B cell (primary cell): Measurements from ENCODE around the gene MRTFB. TPM values are rescaled to one million over a fixed set of nuclear protein-coding genes. Genes with fewer than 3 reads are reported as not detected.

Experiments used
- ATAC-seq: fragments of 200-7000 bp; cut with Tn5 transposase; one replicate; pipeline ENCODE4 v1.10.0; 2021; ENCODE audit warnings: low read depth, mild to moderate bottlenecking, moderate number of reproducible peaks, moderate library complexity
- CTCF ChIA-PET: fragments of 350-600 bp; sonication (Branson Sonifier 250); formaldehyde crosslinking; loops from one replicate; lab custom pipeline; 2021; ENCODE audit warnings: antibody characterized with exemption, inconsistent platforms; lab: Charles Lee
- POLR2A ChIA-PET: fragments of 350-600 bp; sonication (Branson Sonifier 250); formaldehyde crosslinking; loops from one replicate; lab custom pipeline; 2021; ENCODE audit warnings: antibody characterized with exemption; lab: Charles Lee
- DNase-seq: peaks from one replicate; pipeline ENCODE4 v3.0.0; 2013
- H2AFZ ChIP-seq: 2 replicates; pipeline ENCODE4 v1.6.1; 2012; ENCODE audit warnings: mild to moderate bottlenecking, low read depth, low read length; ENCODE audit not compliant: insufficient read depth, poor library complexity, severe bottlenecking
- H3K27ac ChIP-seq, 2 donors: 1 replicate in 1 of 2; 2 replicates in 1 of 2; pipeline ENCODE4 v1.5.1; 2012 to 2013; ENCODE audit warnings: low read length in 2 of 2, mild to moderate bottlenecking in 2 of 2, moderate library complexity in 1 of 2
- H3K27me3 ChIP-seq, 4 experiments: fragments of 200-600 bp in 1 of 4; sonication (generic) in 1 of 4; replicated peaks in 1 of 4; 1 replicate in 2 of 4; 2 replicates in 2 of 4; pipeline versions ENCODE4 v1.6.1 to v1.7.0; 2013 to 2016; ENCODE audit warnings: low read length in 3 of 4, mild to moderate bottlenecking in 2 of 4, mixed read lengths in 1 of 4, moderate library complexity in 1 of 4; ENCODE audit not compliant: insufficient read depth in 4 of 4, control insufficient read depth in 3 of 4; ENCODE audit errors: control extremely low read depth in 1 of 4
- H3K36me3 ChIP-seq, 2 experiments: replicated peaks in 1 of 2; 1 replicate in 1 of 2; 2 replicates in 1 of 2; pipeline versions ENCODE4 v1.6.1 to v1.7.1; 2013; ENCODE audit warnings: low read length in 1 of 2; ENCODE audit not compliant: insufficient read depth in 2 of 2, control insufficient read depth in 1 of 2; ENCODE audit errors: control extremely low read depth in 1 of 2, extremely low read depth in 1 of 2
- H3K4me1 ChIP-seq, 2 donors: fragments of 200-600 bp in 1 of 2; sonication (generic) in 1 of 2; 1 replicate in 1 of 2; 2 replicates in 1 of 2; pipeline versions ENCODE4 v1.5.1 to v1.6.1; 2013 to 2017; ENCODE audit warnings: low read length in 2 of 2; ENCODE audit not compliant: control insufficient read depth in 2 of 2, insufficient read depth in 2 of 2
- H3K4me2 ChIP-seq: replicated peaks from 2 replicates; pipeline ENCODE3; 2012; ENCODE audit warnings: mild to moderate bottlenecking, low read depth, low read length; ENCODE audit not compliant: poor library complexity, severe bottlenecking
- H3K4me3 ChIP-seq, 5 experiments: fragments of 200-600 bp in 1 of 5; sonication (generic) in 1 of 5; 1 replicate in 3 of 5; 2 replicates in 2 of 5; pipeline versions ENCODE4 v1.5.1 to v1.7.0; 2011 to 2016; ENCODE audit warnings: low read length in 4 of 5, mild to moderate bottlenecking in 4 of 5, low read depth in 2 of 5, control low read depth in 1 of 5, moderate library complexity in 1 of 5; ENCODE audit not compliant: insufficient read depth in 1 of 5; ENCODE audit errors: control extremely low read depth in 1 of 5, extremely low read depth in 1 of 5
- H3K79me2 ChIP-seq: fragments of 200-600 bp; sonication (generic); one replicate; pipeline ENCODE4 v1.6.0; 2016; ENCODE audit warnings: low read length; ENCODE audit not compliant: control insufficient read depth, insufficient read depth
- H3K9ac ChIP-seq: fragments of 200-600 bp; sonication (generic); 2 replicates; pipeline ENCODE4 v1.6.1; 2017; ENCODE audit warnings: mild to moderate bottlenecking, low read length, moderate library complexity
- H3K9me3 ChIP-seq, 3 donors: one replicate each; pipeline versions ENCODE4 v1.6.1 to v1.7.1; 2013; ENCODE audit warnings: low read length in 2 of 3; ENCODE audit not compliant: control insufficient read depth in 2 of 3, insufficient read depth in 1 of 3; ENCODE audit errors: control extremely low read depth in 1 of 3
- H4K20me1 ChIP-seq: 2 replicates; pipeline ENCODE4 v1.6.0; 2012; ENCODE audit warnings: mild to moderate bottlenecking, low read length; ENCODE audit not compliant: insufficient read depth, control insufficient read depth, poor library complexity, severe bottlenecking
- H3K27ac Mint-ChIP-seq: one replicate; pipeline ENCODE4 v1.8.0; 2021; ENCODE audit warnings: mixed read lengths
- H3K27me3 Mint-ChIP-seq: one replicate; pipeline ENCODE4 v1.8.0; 2021; ENCODE audit warnings: mixed read lengths
- H3K4me1 Mint-ChIP-seq: one replicate; pipeline ENCODE4 v1.8.0; 2021; ENCODE audit warnings: mixed read lengths
- H3K4me3 Mint-ChIP-seq: one replicate; pipeline ENCODE4 v1.8.0; 2021; ENCODE audit warnings: mixed read lengths
- H3K9me3 Mint-ChIP-seq: one replicate; pipeline ENCODE4 v1.8.0; 2022; ENCODE audit warnings: mixed read lengths; ENCODE audit not compliant: insufficient read depth
- EZH2 ChIP-seq: IDR thresholded peaks from 2 replicates; pipeline ENCODE4 v1.6.1; 2012; ENCODE audit warnings: borderline replicate concordance, low read depth, mild to moderate bottlenecking, moderate library complexity, low read length; ENCODE audit not compliant: insufficient read depth, poor library complexity, severe bottlenecking
- WGBS: methylation state at CpG from one replicate; pipeline ENCODE4 v1.1.5; 2013; ENCODE audit warnings: missing lambda C conversion rate; ENCODE audit not compliant: insufficient coverage; 5-methylcytosine and 5-hydroxymethylcytosine counted together
- intact Hi-C: fragments of 100-400 bp; cut with micrococcal nuclease; formaldehyde crosslinking; loops from one replicate; pipeline ENCODE4 v1.10.0; 2022
- polyA plus RNA-seq: library from polyadenylated mRNA; depleted of rRNA; stranded (reverse); fragments of >200 nt; gene quantifications from 2 replicates; pipeline ENCODE4 v1.2.3, GENCODE V29; 2012
- total RNA-seq, 2 donors: library from RNA; stranded (reverse); fragments of 120-200 nt in 1 of 2; gene quantifications; 1 replicate in 1 of 2; 2 replicates in 1 of 2; pipeline versions ENCODE4 v1.2.3 to v1.2.4, GENCODE V29; 2013 to 2022
- TF ChIP-seq, protein P1 (sequence below): fragments of 200-600 bp; IDR thresholded peaks from one replicate; pipeline ENCODE4 v1.8.0; 2022; ENCODE audit warnings: antibody characterized with exemption, mild to moderate bottlenecking

The MRTFB gene
- total and polyA plus RNA-seq, 2 donors (not counting 1 experiment from before 2014, with no cell fraction given) = 6.6 to 39.5 TPM

DNA sequence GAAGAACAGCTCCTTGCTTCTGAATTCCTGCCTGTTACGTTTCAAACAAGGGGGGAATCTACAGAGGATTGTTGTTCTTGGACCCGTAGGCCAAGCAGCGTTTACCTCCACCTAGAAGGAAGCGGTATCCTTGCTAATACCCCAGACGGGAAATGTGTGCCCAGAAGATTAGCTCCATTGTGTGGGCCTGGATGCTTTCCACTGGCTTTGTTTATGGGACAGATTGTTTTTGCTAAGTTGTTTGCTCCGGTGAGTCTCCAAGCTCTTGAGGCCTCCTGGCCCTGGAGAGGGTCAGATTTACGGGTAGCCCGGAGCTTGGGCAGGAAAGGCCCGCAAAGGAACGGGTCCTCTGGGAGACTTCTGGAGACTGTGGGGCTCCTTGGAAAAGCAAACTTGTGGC, 28.4 kb upstream of the MRTFB start:
- no peak overlapping the region for H3K27ac Mint-ChIP-seq
- H3K9me3 ChIP-seq = peaks cover 0 to 5% (median 3%) of the 10 kb centered on the region in 3 donors
- no peak overlapping the region for H3K4me3 Mint-ChIP-seq
- WGBS = 87% methylated on average over 9 of the region's 10 CpGs
- no peaks in the 10 kb centered on the region for H3K4me1 ChIP-seq
- H3K27me3 ChIP-seq = no peaks in the 10 kb centered on the region
- no peaks in the 10 kb centered on the region for H3K36me3 ChIP-seq
- intact Hi-C loops = no loop called here
- POLR2A ChIA-PET = no interaction called here
- no peak for ATAC-seq
- no peaks in the 10 kb centered on the region for H3K4me1 Mint-ChIP-seq
- no peak overlapping the region for H3K27ac ChIP-seq
- peaks cover 6% of the 10 kb centered on the region for H3K9me3 Mint-ChIP-seq
- no peak overlapping the region for H3K9ac ChIP-seq
- no peaks in the 10 kb centered on the region for H3K79me2 ChIP-seq
- DNase-seq = no peak
- H4K20me1 ChIP-seq = no peaks in the 10 kb centered on the region
- CTCF ChIA-PET = no interaction called here
- no peak overlapping the region for H3K4me2 ChIP-seq
- TF ChIP-seq, protein P1, sequence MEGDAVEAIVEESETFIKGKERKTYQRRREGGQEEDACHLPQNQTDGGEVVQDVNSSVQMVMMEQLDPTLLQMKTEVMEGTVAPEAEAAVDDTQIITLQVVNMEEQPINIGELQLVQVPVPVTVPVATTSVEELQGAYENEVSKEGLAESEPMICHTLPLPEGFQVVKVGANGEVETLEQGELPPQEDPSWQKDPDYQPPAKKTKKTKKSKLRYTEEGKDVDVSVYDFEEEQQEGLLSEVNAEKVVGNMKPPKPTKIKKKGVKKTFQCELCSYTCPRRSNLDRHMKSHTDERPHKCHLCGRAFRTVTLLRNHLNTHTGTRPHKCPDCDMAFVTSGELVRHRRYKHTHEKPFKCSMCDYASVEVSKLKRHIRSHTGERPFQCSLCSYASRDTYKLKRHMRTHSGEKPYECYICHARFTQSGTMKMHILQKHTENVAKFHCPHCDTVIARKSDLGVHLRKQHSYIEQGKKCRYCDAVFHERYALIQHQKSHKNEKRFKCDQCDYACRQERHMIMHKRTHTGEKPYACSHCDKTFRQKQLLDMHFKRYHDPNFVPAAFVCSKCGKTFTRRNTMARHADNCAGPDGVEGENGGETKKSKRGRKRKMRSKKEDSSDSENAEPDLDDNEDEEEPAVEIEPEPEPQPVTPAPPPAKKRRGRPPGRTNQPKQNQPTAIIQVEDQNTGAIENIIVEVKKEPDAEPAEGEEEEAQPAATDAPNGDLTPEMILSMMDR = no peak
- no peak for TF ChIP-seq EZH2
- no peak overlapping the region for H2AFZ ChIP-seq
- H3K27me3 Mint-ChIP-seq = peaks cover 3% of the 10 kb centered on the region
- H3K4me3 ChIP-seq = no peak overlapping the region

DNA sequence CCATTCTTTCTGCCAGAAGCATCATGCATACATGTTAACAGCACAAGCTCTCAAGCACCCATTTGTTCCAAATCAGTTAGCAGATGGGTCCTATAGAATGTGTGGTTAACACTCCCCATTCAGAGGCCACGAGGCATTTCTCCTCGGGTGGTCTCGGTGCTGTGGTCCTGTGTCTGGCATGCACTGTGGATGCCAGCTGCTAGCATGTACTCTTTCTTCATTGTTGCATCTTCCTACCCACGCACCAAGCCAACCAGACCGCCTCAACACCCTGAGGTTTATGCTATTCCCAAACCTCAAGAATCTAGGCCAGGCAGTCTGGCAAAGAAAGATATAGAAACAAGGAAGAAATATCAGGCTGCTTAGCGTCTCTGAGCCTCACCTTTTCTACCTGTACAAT, 27.8 kb upstream of the MRTFB start:
- Histone ChIP-seq H3K9me3 (peaks cover 0 to 5% (median 3%) of the 10 kb centered on the region in 3 donors), H3K9ac (no peak overlapping the region), H2AFZ (no peak overlapping the region), H3K4me3 (no peak overlapping the region), H3K36me3 (no peaks in the 10 kb centered on the region), H3K27ac (no peak overlapping the region), H4K20me1 (no peaks in the 10 kb centered on the region), H3K79me2 (no peaks in the 10 kb centered on the region), H3K4me2 (no peak overlapping the region), H3K4me1 (no peaks in the 10 kb centered on the region), H3K27me3 (no peaks in the 10 kb centered on the region)
- ATAC-seq = no peak
- no peaks in the 10 kb centered on the region for H3K4me1 Mint-ChIP-seq
- H3K4me3 Mint-ChIP-seq = no peak overlapping the region
- CTCF ChIA-PET = no interaction called here
- POLR2A ChIA-PET = no interaction called here
- WGBS = 83% methylated on average over 3 of the region's 6 CpGs
- no peak for TF ChIP-seq EZH2
- TF ChIP-seq, protein P1 = no peak
- peaks cover 3% of the 10 kb centered on the region for H3K9me3 Mint-ChIP-seq
- H3K27ac Mint-ChIP-seq = no peak overlapping the region
- no peak for DNase-seq
- intact Hi-C loops = no loop called here
- H3K27me3 Mint-ChIP-seq = peaks cover 7% of the 10 kb centered on the region
